Umbilical cord (tissue), 2 donors: Measurements from ENCODE around the gene MZB1. TPM values are rescaled to one million over a fixed set of nuclear protein-coding genes. Genes with fewer than 3 reads are reported as not detected.
A peak's percentile ranks its signal among the peaks of the same experiment; 100 is the strongest.
"Not testable (repeated sequence)": the region's sequence is repeated elsewhere in the genome, so short reads cannot be mapped to it uniquely, and the experiment has no call there.

Experiments
- DNase-seq: peaks from one replicate; pipeline ENCODE4 v3.0.0-alpha.2; 2015; ENCODE audit warnings: low spot score
- total RNA-seq: library from RNA; depleted of rRNA; stranded (reverse); fragments of >200 nt; gene quantifications from one replicate; pipeline ENCODE4 v1.2.3, GENCODE V29; 2014; ENCODE audit warnings: low replicate concordance; ENCODE audit not compliant: insufficient read depth

MZB1 gene
- total RNA-seq, 1 donor from 2014 or later: 1.2 TPM

GRCh38 chr5:139410993-139411828, 21.5 kb upstream of the MZB1 start:
- DNase-seq: peak; percentile 69

DNA sequence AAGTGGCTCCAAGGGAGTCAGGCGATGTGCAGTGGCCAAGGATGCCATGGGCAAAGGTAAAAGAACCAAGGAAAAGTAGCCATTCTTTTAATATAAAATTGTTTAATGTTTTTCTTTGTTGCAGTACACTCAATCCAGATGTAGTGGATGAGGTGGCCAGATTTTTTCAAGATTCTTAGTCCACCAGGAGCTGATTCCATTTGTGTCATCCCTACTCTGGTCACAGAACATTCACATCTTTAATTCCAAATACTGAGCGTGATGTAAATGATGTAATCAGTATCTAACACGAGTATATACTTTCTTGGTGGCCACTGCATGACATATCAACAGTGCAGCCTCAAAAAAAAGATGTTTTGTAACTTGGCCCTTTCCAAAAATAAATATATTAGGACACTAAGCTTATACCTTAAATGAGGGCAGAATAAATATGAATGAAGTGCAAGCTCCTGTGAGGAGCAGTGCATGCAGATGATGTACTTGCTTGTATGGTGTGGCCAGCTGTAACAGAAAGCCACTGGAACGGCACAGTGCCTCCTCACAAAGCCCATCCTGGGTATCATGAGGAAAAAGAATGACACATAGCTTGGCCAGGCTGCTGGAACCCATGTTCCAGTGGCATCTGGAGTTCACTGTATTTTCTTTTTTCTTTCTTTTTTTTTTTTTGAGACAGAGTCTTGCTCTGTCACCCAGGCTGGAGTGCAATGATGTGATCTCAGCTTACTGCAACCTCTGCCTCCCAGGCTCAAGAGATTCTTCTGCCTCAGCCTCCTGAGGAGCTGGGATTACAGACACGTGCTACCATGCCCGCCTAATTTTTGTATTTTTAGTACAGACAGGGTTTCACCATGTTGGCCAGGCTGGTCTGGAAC, 20.6 kb upstream of the MZB1 start:
- no peak for DNase-seq

- not testable (repeated sequence) for DNase-seq
Measured at GRCh38 chr5:139409116-139409515, 19.4 kb upstream of the MZB1 start.

DNA sequence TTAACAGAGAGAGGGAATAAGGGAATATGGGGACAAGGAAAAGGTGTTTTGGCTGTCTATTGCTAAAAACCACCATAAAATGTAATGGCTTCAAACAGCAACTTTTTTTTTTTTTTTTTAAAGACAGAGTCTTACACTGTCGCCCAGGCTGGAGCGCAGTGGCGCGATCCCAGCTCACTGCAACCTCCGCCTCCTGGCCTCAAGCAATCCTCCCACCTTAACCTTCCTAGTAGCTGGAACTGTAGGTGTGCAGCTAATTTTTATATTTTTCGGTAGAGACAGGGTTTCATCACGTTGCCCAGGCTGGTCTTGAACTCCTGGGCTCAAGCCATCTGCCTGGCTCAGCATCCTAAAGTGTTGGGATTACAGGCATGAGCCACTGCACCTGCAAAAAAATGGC, 18.5 kb upstream of the MZB1 start:
- no peak for DNase-seq

- DNase-seq: no peak
Measured at GRCh38 chr5:139407517-139407916, 17.8 kb upstream of the MZB1 start.

DNA sequence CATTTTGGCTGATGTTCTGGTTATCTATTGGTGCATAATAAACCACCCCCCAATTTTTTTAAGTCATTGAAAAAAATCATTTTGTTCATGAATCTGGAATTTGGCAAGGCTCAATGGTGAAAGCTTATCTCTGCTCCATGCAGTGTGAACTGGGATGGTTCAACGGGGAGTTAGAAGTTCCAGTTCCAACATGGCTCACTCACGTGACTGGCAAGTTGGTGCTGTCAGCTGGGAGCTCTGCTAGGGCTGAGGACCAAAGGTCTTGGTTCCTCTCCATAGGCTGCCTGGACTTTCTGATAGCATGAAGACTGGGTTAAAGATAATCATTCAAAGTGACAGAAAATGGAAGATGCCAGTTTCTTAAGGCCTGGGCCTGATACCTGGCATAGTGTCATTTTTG, 17.2 kb upstream of the MZB1 start:
- DNase-seq: no peak

- DNase-seq: no peak
Measured at GRCh38 chr5:139404484-139404840, 14.7 kb upstream of the MZB1 start.

DNA sequence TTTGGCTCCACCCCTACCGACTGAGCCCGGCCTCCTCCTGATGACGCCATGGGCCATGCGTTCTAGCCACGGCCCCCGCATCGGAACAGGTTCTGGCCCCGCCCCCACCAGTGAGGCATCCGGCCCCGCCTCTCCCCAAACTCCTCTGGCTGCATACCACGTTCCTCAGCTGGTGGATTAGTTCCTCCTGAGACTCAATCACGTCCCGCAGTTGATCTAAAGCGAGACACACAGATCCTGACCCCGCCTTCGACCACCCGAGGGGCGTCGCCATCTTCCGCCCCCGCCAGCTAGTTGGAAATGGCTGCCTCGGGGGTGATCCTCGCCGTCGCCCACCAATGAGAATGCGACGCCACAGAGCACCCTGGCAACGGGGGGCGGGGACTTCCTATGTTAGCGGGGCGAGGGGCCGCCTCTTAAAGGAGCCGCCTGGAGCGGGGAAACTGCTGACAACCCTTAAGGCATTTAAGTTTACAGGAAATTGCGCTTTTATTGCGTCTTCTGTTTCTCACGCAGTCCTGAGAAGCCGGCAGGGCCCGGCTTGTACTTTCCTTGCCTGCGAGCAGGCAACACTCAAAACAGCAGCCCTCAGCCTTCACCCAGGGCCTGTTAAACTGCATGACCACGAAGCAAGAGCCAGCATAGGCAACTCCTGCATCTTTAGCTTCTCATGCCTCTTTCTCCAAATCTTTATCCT, 14.2 kb upstream of the MZB1 start, which contains the start of gene SPATA24:
Gene SPATA24, minus strand, starts transcription at position 303 of the 697 bp plus-strand sequence. Its CDS starts 29 bp downstream, at position 274.
- peak; percentile 99 for DNase-seq

DNA sequence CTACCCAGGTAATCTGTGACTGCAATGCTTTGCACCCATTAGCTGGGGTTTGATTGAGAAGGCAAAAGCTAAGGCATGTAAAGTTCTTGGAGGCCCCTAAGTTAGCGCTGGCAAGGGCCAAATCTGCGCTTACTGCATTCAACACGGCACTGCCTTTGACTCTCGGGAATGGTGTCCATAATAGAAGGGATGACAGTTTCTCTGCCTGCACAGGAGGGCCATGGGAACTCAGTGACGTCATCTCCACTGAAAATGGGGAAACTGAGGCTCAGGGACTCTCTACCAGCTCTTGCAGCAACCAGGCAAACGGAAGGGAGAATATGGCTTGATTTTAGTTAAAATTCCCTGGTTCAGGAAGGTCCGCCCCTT, 13.7 kb upstream of the MZB1 start:
- DNase-seq: peak; percentile 23

GRCh38 chr5:139402561-139403158, 12.9 kb upstream of the MZB1 start:
- DNase-seq: no peak

DNA sequence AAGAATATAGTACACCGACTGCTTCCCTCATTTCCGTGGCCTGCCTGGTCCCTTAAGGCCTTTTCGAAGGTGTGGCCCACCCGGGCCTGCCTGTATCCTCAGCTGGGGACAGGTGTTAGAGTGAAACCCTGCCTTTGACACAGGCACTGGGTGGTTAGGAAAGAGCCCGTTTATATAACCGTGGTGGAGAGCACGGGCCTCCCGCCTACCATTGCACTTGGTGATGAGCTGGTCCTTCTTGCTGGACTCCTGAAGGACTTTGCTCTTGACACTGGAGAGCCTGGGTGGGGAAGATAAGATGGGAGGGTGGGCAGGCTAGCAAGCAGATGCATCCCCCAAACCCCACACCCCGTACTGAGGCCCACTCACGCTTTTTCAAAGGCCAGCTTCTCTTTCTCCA, 11.8 kb upstream of the MZB1 start:
- no peak for DNase-seq

- no peak for DNase-seq
Measured at GRCh38 chr5:139399501-139400121, 9.9 kb upstream of the MZB1 start.

DNA sequence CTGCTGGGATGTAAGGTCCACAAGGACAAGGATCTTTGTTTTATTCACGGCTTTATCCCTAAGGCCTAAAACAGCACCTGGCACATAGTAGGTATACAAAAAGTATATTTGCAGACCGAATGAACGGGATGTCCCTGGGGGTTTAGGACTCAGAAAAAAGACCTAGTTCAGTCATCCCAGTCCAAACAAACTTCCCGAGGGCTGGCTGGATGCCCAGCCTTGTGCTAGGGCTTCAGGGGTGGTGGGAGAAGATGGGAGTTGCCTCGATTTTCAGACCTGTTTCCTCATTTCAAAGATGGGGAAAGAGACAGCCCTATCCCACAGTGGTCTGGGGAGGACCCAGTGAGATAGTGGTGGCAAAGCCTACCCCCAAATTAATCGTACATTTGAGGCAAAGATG, 8.2 kb upstream of the MZB1 start:
- DNase-seq: no peak

DNA sequence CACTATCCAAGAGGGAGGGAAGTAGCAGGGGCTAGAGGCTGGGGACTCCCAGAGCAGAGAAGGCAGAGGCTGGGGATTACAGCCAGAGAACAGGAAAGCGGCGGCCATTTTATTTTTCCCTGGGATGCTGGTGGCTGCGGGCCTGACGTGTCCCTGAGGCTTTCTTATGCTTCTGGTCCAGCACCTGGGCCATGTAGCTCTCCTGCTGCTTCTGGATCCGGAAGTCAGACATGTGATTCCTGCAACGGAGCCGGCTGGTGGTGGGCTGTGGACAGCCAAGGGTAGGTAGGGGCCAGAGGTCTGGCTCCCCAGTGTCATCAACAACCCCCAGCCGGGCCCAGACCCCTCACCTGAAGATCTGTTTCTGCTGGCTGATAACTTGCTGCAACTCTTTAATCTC, 7.0 kb upstream of the MZB1 start:
- DNase-seq: no peak

DNA sequence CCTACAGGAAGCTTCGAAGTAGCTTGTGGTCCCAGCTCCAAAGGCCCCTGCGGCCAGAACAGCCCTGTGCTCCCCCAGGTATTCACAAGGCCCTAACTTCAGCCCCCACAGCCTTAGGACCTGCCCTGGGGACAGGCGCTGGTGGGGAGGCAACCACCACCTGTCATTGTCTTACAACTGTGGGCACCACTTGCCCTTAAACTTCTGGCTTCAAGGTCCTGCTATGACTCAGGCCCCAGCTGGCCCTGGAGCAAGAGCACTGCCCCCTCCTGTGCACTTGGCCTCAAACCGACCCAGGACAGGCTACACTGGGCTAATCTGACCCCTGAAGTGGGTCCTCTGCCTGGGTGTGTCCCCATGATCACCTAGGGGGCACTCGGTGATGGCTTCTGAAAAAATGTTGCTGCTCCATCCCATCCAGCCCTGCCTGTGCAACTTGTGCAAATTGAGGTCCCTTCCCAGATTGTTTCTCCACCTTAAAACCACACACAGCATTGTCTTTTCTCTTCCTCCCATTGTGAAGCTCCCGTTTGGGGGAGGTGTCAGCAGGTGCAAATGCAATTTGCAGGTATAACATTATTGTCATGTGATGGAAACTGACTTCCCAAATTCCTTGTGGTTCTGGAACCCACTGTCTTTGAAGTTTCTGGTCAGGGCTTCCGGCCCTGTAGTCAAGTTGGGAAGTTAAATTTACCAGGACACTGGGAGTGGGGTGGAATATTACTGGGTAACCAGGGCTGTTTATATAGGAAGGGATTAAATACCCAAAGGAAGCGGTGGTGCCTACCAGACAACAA, 6.3 kb upstream of the MZB1 start:
- no peak for DNase-seq

GRCh38 chr5:139394654-139395566, 5.2 kb upstream of the MZB1 start, which contains the start of gene PROB1:
Gene PROB1 (minus strand): TSS chr5:139395104. CDS start chr5:139395081, 23 bp downstream.
- no peak for DNase-seq

DNA sequence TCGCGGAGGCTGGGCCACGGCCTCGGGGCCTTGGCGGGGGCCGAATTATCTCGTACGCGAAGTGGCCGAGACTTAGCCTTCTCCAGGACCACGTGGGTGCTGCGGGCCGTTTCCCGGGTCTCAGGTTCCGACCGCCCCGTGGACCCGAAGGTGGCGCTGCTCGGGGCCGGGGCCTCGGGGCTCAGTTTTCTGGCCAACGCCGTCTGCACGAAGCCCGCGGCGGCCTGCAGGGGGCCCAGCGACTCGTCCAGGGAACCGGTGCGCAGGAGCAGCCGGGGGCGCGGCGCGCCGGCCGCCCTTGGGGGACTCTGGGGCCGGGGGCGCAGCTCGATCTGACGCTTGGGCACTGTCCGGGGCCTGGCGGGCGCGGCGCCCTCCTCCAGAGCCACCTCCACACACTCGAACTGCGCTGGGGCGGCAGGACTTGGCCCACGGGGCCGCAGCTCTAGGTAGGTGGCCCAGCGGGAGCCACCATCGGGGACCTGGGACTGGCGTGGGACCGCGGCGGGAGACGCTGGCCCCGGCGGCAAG, 4.5 kb upstream of the MZB1 start:
- no peak for DNase-seq

DNA sequence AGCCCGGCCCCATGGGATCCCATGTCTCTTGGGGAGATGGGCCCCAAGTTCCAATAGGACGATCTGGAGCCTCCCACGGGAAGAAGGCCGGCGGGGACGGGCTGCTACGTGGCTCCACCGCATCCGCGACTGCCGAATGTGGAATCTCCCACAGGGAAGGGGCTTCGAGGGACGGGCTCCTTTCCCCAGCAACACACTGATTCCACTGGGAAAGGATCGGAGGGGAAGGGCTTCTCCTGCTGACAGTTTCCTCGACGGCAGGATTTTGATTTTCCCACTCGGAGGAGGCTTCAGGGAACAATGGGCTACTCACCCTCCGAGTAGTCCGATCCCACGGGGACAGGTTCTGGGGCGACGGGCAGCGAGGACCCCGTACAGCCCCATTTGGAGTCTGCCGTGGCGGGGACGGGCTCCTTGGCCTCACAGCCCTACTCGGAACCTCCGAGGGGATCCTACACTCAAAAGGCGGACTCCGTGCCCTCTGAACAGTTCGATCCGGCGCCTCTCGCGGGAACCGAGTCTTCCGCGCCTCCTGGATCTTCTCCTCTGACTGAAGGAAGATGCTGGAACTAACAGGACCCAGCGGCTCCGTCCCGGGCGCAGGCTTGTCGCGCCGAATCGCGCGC, 3.9 kb upstream of the MZB1 start:
- no peak for DNase-seq
